H1 (cell line): ENCODE results near the gene RIN3. TPM values are rescaled to one million over a fixed set of nuclear protein-coding genes. Genes with fewer than 3 reads are reported as not detected.

Experiments
- CTCF ChIA-PET: fragments of 300-600 bp; sonication (Branson Sonifier 250); formaldehyde crosslinking; loops from one replicate; lab custom pipeline; 2021; ENCODE audit not compliant: partially characterized antibody; lab: Charles Lee
- POLR2A ChIA-PET: fragments of 300-600 bp; sonication (Branson Sonifier 250); formaldehyde crosslinking; loops from one replicate; lab custom pipeline; 2021; ENCODE audit warnings: inconsistent platforms; ENCODE audit not compliant: partially characterized antibody; lab: Charles Lee
- DNase-seq, 2 experiments: peaks; one replicate each; pipeline versions ENCODE4 v3.0.0 to v3.0.0-alpha.2; 2010 to 2022; ENCODE audit warnings: low spot score in 2 of 2, low read depth in 1 of 2, mixed read lengths in 1 of 2
- FAIRE-seq: peaks from 2 replicates; lab custom pipeline; 2011; peaks lifted over from hg19 to GRCh38; lab: Jason Lieb, UNC
- H2AFZ ChIP-seq: 2 replicates; pipeline ENCODE4 v1.8.1; 2012; ENCODE audit warnings: low read length, inconsistent platforms
- H2AK5ac ChIP-seq: 2 replicates; pipeline ENCODE4 v1.6.1; 2013; ENCODE audit warnings: low read depth, low read length
- H2BK120ac ChIP-seq: replicated peaks from 2 replicates; pipeline ENCODE3; 2013; ENCODE audit warnings: low read depth, low read length, inconsistent platforms
- H2BK12ac ChIP-seq: 2 replicates; pipeline ENCODE4 v1.6.1; 2013; ENCODE audit warnings: low read depth, low read length
- H2BK15ac ChIP-seq: 2 replicates; pipeline ENCODE4 v1.6.1; 2013; ENCODE audit warnings: low read length
- H2BK20ac ChIP-seq: 2 replicates; pipeline ENCODE4 v1.6.1; 2013; ENCODE audit warnings: low read length
- H2BK5ac ChIP-seq: 2 replicates; pipeline ENCODE4 v1.6.1; 2013; ENCODE audit warnings: low read depth, low read length
- H3K14ac ChIP-seq: 2 replicates; pipeline ENCODE4 v1.6.1; 2013; ENCODE audit warnings: inconsistent platforms; ENCODE audit not compliant: insufficient read length
- H3K18ac ChIP-seq: 2 replicates; pipeline ENCODE4 v1.6.1; 2013; ENCODE audit warnings: low read length; ENCODE audit errors: extremely low read depth
- H3K23ac ChIP-seq: 2 replicates; pipeline ENCODE4 v1.6.1; 2013; ENCODE audit warnings: inconsistent platforms; ENCODE audit not compliant: insufficient read length
- H3K23me2 ChIP-seq: 2 replicates; pipeline ENCODE4 v1.6.1; 2013; ENCODE audit warnings: low read depth, low read length
- H3K27ac ChIP-seq: 2 replicates; pipeline ENCODE4 v1.6.1; 2011; ENCODE audit warnings: low read depth, low read length, inconsistent platforms
- H3K27me3 ChIP-seq, 4 experiments: replicated peaks in 1 of 4; 1 replicate in 1 of 4; 2 replicates in 3 of 4; pipeline versions ENCODE4 v1.6.1 to v1.8.1; 2011 to 2013; ENCODE audit warnings: low read length in 3 of 4, mild to moderate bottlenecking in 3 of 4, inconsistent platforms in 2 of 4, mixed read lengths in 2 of 4, moderate library complexity in 1 of 4; ENCODE audit not compliant: control insufficient read depth in 3 of 4, insufficient read depth in 3 of 4; ENCODE audit errors: extremely low read depth in 1 of 4
- H3K36me3 ChIP-seq, 4 experiments: 2 replicates each; pipeline versions ENCODE4 v1.6.1 to v1.8.1; 2011 to 2013; ENCODE audit warnings: mild to moderate bottlenecking in 4 of 4, low read length in 3 of 4, moderate library complexity in 2 of 4, control low read depth in 1 of 4, inconsistent platforms in 1 of 4; ENCODE audit not compliant: insufficient read depth in 4 of 4, control insufficient read depth in 2 of 4
- H3K4ac ChIP-seq: replicated peaks from 2 replicates; pipeline ENCODE3; 2013; ENCODE audit warnings: low read length, low read depth, mixed read lengths, inconsistent platforms; ENCODE audit not compliant: insufficient read length
- H3K4me1 ChIP-seq, 4 experiments: replicated peaks in 1 of 4; 1 replicate in 1 of 4; 2 replicates in 3 of 4; pipeline versions ENCODE4 v1.6.1 to v1.8.1; 2011 to 2013; ENCODE audit warnings: low read length in 3 of 4, inconsistent platforms in 2 of 4, mixed read lengths in 1 of 4; ENCODE audit not compliant: insufficient read depth in 4 of 4, control insufficient read depth in 3 of 4
- H3K4me2 ChIP-seq, 2 experiments: 2 replicates each; pipeline versions ENCODE4 v1.6.1 to v1.8.1; 2011 to 2013; ENCODE audit warnings: low read depth in 2 of 2, low read length in 2 of 2, control low read depth in 1 of 2, inconsistent platforms in 1 of 2, mild to moderate bottlenecking in 1 of 2; ENCODE audit not compliant: insufficient read depth in 1 of 2
- H3K4me3 ChIP-seq, 4 experiments: fragments of 200-600, 300-600 bp in 1 of 4; sonication (generic), shearing (Covaris generic), sonication (Bioruptor Twin) in 1 of 4; 2 replicates each; pipeline versions ENCODE4 v1.5.1 to v1.8.1; 2011 to 2016; ENCODE audit warnings: low read length in 4 of 4, low read depth in 3 of 4, control low read depth in 2 of 4, inconsistent platforms in 2 of 4, mild to moderate bottlenecking in 2 of 4, mixed read lengths in 1 of 4, moderate library complexity in 1 of 4; ENCODE audit not compliant: insufficient read depth in 2 of 4; ENCODE audit errors: extremely low read depth in 1 of 4
- H3K56ac ChIP-seq: replicated peaks from 2 replicates; pipeline ENCODE3; 2013; ENCODE audit warnings: low read depth, mild to moderate bottlenecking, mixed read lengths, low read length, inconsistent platforms; ENCODE audit not compliant: insufficient read length
- H3K79me1 ChIP-seq: 2 replicates; pipeline ENCODE4 v1.6.1; 2013; ENCODE audit warnings: low read depth, low read length, control low read depth
- H3K79me2 ChIP-seq, 2 experiments: 2 replicates each; pipeline versions ENCODE4 v1.6.1 to v1.8.1; 2012 to 2013; ENCODE audit warnings: low read length in 2 of 2, mild to moderate bottlenecking in 2 of 2, inconsistent platforms in 1 of 2; ENCODE audit not compliant: insufficient read depth in 2 of 2, control insufficient read depth in 1 of 2
- H3K9ac ChIP-seq, 4 experiments: replicated peaks in 1 of 4; 1 replicate in 1 of 4; 2 replicates in 3 of 4; pipeline versions ENCODE4 v1.6.1 to v1.8.1; 2011 to 2013; ENCODE audit warnings: low read depth in 3 of 4, low read length in 3 of 4, control low read depth in 2 of 4, mild to moderate bottlenecking in 2 of 4, moderate library complexity in 2 of 4, inconsistent platforms in 1 of 4; ENCODE audit errors: extremely low read depth in 1 of 4
- H3K9me3 ChIP-seq, 2 experiments: 2 replicates each; pipeline versions ENCODE4 v1.6.1 to v1.8.1; 2012 to 2013; ENCODE audit warnings: mild to moderate bottlenecking in 2 of 2, moderate library complexity in 2 of 2, control low read depth in 1 of 2, inconsistent platforms in 1 of 2, low read depth in 1 of 2, low read length in 1 of 2, mixed read lengths in 1 of 2; ENCODE audit not compliant: insufficient read depth in 2 of 2
- H4K20me1 ChIP-seq, 2 experiments: replicated peaks in 1 of 2; 2 replicates each; pipeline versions ENCODE3 to v1.8.1; 2011 to 2013; ENCODE audit warnings: inconsistent platforms in 2 of 2, low read length in 2 of 2, mild to moderate bottlenecking in 1 of 2; ENCODE audit not compliant: insufficient read depth in 2 of 2, control insufficient read depth in 1 of 2
- H4K5ac ChIP-seq: 2 replicates; pipeline ENCODE4 v1.6.1; 2013; ENCODE audit warnings: low read length, low read depth, mixed read lengths, inconsistent platforms; ENCODE audit not compliant: insufficient read length
- H4K8ac ChIP-seq: 2 replicates; pipeline ENCODE4 v1.8.0; 2013; ENCODE audit warnings: mild to moderate bottlenecking, moderate library complexity, low read length, inconsistent platforms; ENCODE audit not compliant: insufficient read depth; ENCODE audit errors: extremely low read depth
- H4K91ac ChIP-seq: replicated peaks from 2 replicates; pipeline ENCODE3; 2013; ENCODE audit warnings: low read length, mixed read lengths, inconsistent platforms; ENCODE audit not compliant: insufficient read length
- KDM1A ChIP-seq: fragments of 200-600, 300-600 bp; sonication (generic); IDR thresholded peaks from 2 replicates; pipeline ENCODE4 v1.7.1; 2016; ENCODE audit warnings: mild to moderate bottlenecking, low read length, borderline replicate concordance
- WGBS, 2 experiments: shearing (Covaris generic) in 1 of 2; methylation state at CpG; one replicate each; pipeline versions ENCODE4 v1.1.6 to v1.1.7; 2013 to 2015; ENCODE audit warnings: low lambda C conversion rate in 2 of 2, mixed read lengths in 2 of 2, inconsistent platforms in 1 of 2, low coverage in 1 of 2, missing lambda C conversion rate in 1 of 2; ENCODE audit not compliant: insufficient replicate concordance in 2 of 2, insufficient coverage in 1 of 2, insufficient read length in 1 of 2; ENCODE audit errors: extremely low coverage in 1 of 2, missing lambda C conversion rate in 1 of 2; 5-methylcytosine and 5-hydroxymethylcytosine counted together
- polyA plus RNA-seq, 7 experiments: library from polyadenylated mRNA; depleted of rRNA in 3 of 7; stranded (reverse) in 5 of 7; unstranded in 2 of 7; fragments of >200 nt in 5 of 7; fragments of 200-250 nt in 2 of 7; gene quantifications; 1 replicate in 5 of 7; 2 replicates in 1 of 7; 4 replicates in 1 of 7; pipeline versions ENCODE4 v1.2.1 to v1.2.3, GENCODE V29; 2011 to 2013; ENCODE audit warnings: missing spikeins in 2 of 7, mixed read lengths in 2 of 7
- total RNA-seq: library from RNA; stranded (reverse); fragmentation: NEBNext Ultra II Directional; extraction: Animal tissue kit (Norgen Biotek cat#: 25700); gene quantifications from 2 replicates; pipeline ENCODE4 v1.2.1, GENCODE V29; 2021
- TF ChIP-seq, protein P1 (sequence below): IDR thresholded peaks from 2 replicates; pipeline ENCODE4 v1.6.1; 2012; ENCODE audit warnings: inconsistent platforms

RIN3 gene
- total and polyA plus RNA-seq, 2 of the 8 experiments (the other 6 are each of a cell fraction or from before 2014, with no cell fraction given), result 0.59 to 1.5 TPM

DNA sequence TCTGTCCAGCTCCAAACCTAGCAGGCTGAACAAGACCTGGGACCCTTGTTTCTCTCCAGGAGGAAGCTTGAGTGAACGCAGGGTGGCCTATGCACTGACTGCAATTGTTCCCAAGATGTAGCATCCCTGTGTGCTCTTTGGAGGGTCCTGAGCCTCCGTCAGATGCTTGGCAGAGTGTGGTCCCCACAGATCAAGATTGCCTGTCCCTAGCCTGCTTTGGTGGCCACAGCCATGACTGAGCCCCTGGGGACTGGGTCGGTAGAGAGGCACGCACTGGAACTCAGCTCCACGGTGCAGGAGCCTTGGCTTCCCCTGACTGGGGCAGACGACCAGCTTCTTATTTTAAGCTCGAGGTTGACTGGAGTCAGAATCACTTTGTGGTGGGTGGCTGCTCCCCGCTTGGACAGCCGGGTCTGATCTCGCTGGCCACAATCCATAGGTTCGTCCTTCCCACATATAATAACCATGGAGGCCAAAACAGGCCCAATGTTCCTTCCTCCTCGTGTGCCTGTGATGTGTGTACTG, 137.1 kb downstream of the RIN3 start:
- POLR2A ChIA-PET, result no interaction called here
- FAIRE-seq, result no peak
- no peak overlapping the region for H2BK5ac ChIP-seq

More for the DNA sequence above, 137.1 kb downstream of the RIN3 start:
- Histone ChIP-seq H3K27ac (no peak overlapping the region), H3K9ac (no peak overlapping the region), H3K4me1 (no peaks in the 10 kb centered on the region), H3K36me3 (no peaks in the 10 kb centered on the region), H4K8ac (no peak overlapping the region), H4K20me1 (no peaks in the 10 kb centered on the region), H3K56ac (no peak overlapping the region), H3K23me2 (no peaks in the 10 kb centered on the region), H3K4ac (no peak overlapping the region), H3K27me3 (no peaks in the 10 kb centered on the region), H3K9me3 (no peaks in the 10 kb centered on the region), H4K5ac (no peak overlapping the region), H2AK5ac (no peak overlapping the region), H2BK20ac (no peak overlapping the region), H3K18ac (no peak overlapping the region), H2BK120ac (no peak overlapping the region), H3K23ac (no peak overlapping the region), H3K4me2 (no peak overlapping the region), H4K91ac (no peak overlapping the region), H3K4me3 (no peak overlapping the region), H2BK12ac (no peak overlapping the region), H2BK15ac (no peak overlapping the region; the same call in 1 of the 2 replicates), H3K79me1 (no peaks in the 10 kb centered on the region), H3K14ac (no peak overlapping the region), H2AFZ (no peak overlapping the region), H3K79me2 (no peaks in the 10 kb centered on the region)
- CTCF ChIA-PET, result interaction anchor here (1.0 to 3.9 kb wide), 2 partner anchors 31 to 54 kb away, joined by 5 to 17 read pairs; no protein-coding TSS in a partner anchor
- DNase-seq, result no peak
- 91% methylated on average over 12 of the region's 12 CpGs; no CpG with 5 or more reads in 1 of the 2 experiments for WGBS, 2 experiments
- peak; percentile 40; the same call in 1 of the 2 replicates for TF ChIP-seq KDM1A
- TF ChIP-seq, protein P1, sequence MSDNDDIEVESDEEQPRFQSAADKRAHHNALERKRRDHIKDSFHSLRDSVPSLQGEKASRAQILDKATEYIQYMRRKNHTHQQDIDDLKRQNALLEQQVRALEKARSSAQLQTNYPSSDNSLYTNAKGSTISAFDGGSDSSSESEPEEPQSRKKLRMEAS, result no peak
